ENCODE data around the gene CILP.
"Not testable (repeated sequence)": the region's sequence is repeated elsewhere in the genome, so short reads cannot be mapped to it uniquely, and the experiment has no call there.

CILP gene

GRCh38 chr15:65210770-65211481, at the start of gene CILP:
CILP (minus strand) TSS chr15:65211473; CDS start chr15:65209755, 1,718 bp downstream.
- DNase-seq (ENCODE audit: low read depth in 2 of 2) = no peak

- DNase-seq (ENCODE audit: low read depth in 2 of 2) = no peak
Observed at GRCh38 chr15:65260968-65261367, 49.7 kb upstream of the CILP start.

- DNase-seq (ENCODE audit: low read depth in 2 of 2) = no peak
Observed at GRCh38 chr15:65259367-65259797, 48.1 kb upstream of the CILP start.

- DNase-seq (ENCODE audit: low read depth in 2 of 2) = no peak
Observed at GRCh38 chr15:65258375-65259262, 47.3 kb upstream of the CILP start.

- DNase-seq (ENCODE audit: low read depth in 2 of 2) = no peak
Observed at GRCh38 chr15:65255486-65256140, 44.3 kb upstream of the CILP start.

GRCh38 chr15:65254758-65255157, 43.5 kb upstream of the CILP start:
- no peak for DNase-seq (ENCODE audit: low read depth in 2 of 2)

GRCh38 chr15:65254356-65254755, 43.1 kb upstream of the CILP start:
- no peak for DNase-seq (ENCODE audit: low read depth in 2 of 2)

- peak; percentile 41 to 55 for DNase-seq (ENCODE audit: low read depth in 2 of 2)
Observed at GRCh38 chr15:65249641-65250040, 38.4 kb upstream of the CILP start.

GRCh38 chr15:65248511-65249255, 37.4 kb upstream of the CILP start:
- no peak for DNase-seq (ENCODE audit: low read depth in 2 of 2)

- no peak for DNase-seq (ENCODE audit: low read depth in 2 of 2)
Observed at GRCh38 chr15:65246939-65247338, 35.7 kb upstream of the CILP start.

- DNase-seq (ENCODE audit: low read depth in 2 of 2) = no peak
Observed at GRCh38 chr15:65246026-65246714, 34.9 kb upstream of the CILP start.

- no peak for DNase-seq (ENCODE audit: low read depth in 2 of 2)
Observed at GRCh38 chr15:65245096-65245856, 34.0 kb upstream of the CILP start.

GRCh38 chr15:65244638-65245037, 33.4 kb upstream of the CILP start:
- DNase-seq (ENCODE audit: low read depth in 2 of 2) = no peak

- DNase-seq (ENCODE audit: low read depth in 2 of 2) = not testable (repeated sequence)
Observed at GRCh38 chr15:65236443-65236842, 25.2 kb upstream of the CILP start.

GRCh38 chr15:65233696-65234095, 22.4 kb upstream of the CILP start:
- DNase-seq (ENCODE audit: low read depth in 2 of 2) = no peak

GRCh38 chr15:65232520-65232919, 21.2 kb upstream of the CILP start:
- no peak for DNase-seq (ENCODE audit: low read depth in 2 of 2)

- no peak for DNase-seq (ENCODE audit: low read depth in 2 of 2)
Observed at GRCh38 chr15:65231306-65231705, 20.0 kb upstream of the CILP start.

GRCh38 chr15:65226901-65227300, 15.6 kb upstream of the CILP start:
- not testable (repeated sequence) for DNase-seq (ENCODE audit: low read depth in 2 of 2)

- no peak for DNase-seq (ENCODE audit: low read depth in 2 of 2)
Observed at GRCh38 chr15:65226221-65226620, 14.9 kb upstream of the CILP start.

- DNase-seq (ENCODE audit: low read depth in 2 of 2) = no peak
Observed at GRCh38 chr15:65223996-65224395, 12.7 kb upstream of the CILP start.

Measured in stimulated activated CD4-positive, alpha-beta T cell treated with anti-CD3 and anti-CD28 coated beads, Interleukin-1b, Interleukin-23, amount 100 ng/mL, for 4 hours (primary cell).